Lower leg skin (tissue), 3 donors: ENCODE measurements around the gene DPRX.

ENCODE experiments used
- CTCF ChIP-seq, 3 donors: fragments of 450-650 bp; IDR thresholded peaks; one replicate each; pipeline ENCODE4 v1.5.1; 2016; ENCODE audit warnings: antibody characterized with exemption in 3 of 3, mild to moderate bottlenecking in 3 of 3, moderate library complexity in 2 of 3
- POLR2A ChIP-seq, 2 donors: fragments of 450-650 bp; IDR thresholded peaks; one replicate each; pipeline ENCODE4 v1.6.1; 2016 to 2017; ENCODE audit warnings: antibody characterized with exemption in 2 of 2, mild to moderate bottlenecking in 1 of 2, moderate library complexity in 1 of 2

- TF ChIP-seq CTCF (IDR thresholded peaks at IDR 0.05) = no peak
- no peak for TF ChIP-seq POLR2A (IDR thresholded peaks at IDR 0.05)
These were observed 20.7 kb downstream of the DPRX start for GRCh38 chr19:53652476-53652875.
